Neuronal stem cell (in vitro differentiated cells): ENCODE measurements around the gene DVL2.
"Not testable (repeated sequence)": the region's sequence is repeated elsewhere in the genome, so short reads cannot be mapped to it uniquely, and the experiment has no call there.

ENCODE experiments used
- DNase-seq: peaks from one replicate; pipeline ENCODE4 v3.0.0-alpha.2; 2013; ENCODE audit warnings: low spot score
- H2AFZ ChIP-seq: one replicate; pipeline ENCODE4 v1.6.1; 2013; ENCODE audit warnings: mild to moderate bottlenecking, low read length, inconsistent platforms
- H2AK5ac ChIP-seq: 2 replicates; pipeline ENCODE4 v1.6.1; 2013; ENCODE audit warnings: low read depth, mild to moderate bottlenecking, inconsistent platforms, low read length, moderate library complexity, mixed read lengths
- H2BK120ac ChIP-seq: 2 replicates; pipeline ENCODE4 v1.6.1; 2013; ENCODE audit warnings: low read depth, mild to moderate bottlenecking, inconsistent platforms, low read length, moderate library complexity, mixed read lengths
- H2BK12ac ChIP-seq: one replicate; pipeline ENCODE4 v1.6.1; 2013; ENCODE audit warnings: low read length, inconsistent platforms
- H2BK15ac ChIP-seq: 2 replicates; pipeline ENCODE4 v1.6.1; 2013; ENCODE audit warnings: mild to moderate bottlenecking, low read length, inconsistent platforms, mixed read lengths
- H2BK5ac ChIP-seq: one replicate; pipeline ENCODE4 v1.6.1; 2013; ENCODE audit warnings: inconsistent platforms, mild to moderate bottlenecking, low read length, moderate library complexity
- H3K14ac ChIP-seq: one replicate; pipeline ENCODE4 v1.6.1; 2013; ENCODE audit warnings: low read length, inconsistent platforms
- H3K18ac ChIP-seq: 2 replicates; pipeline ENCODE4 v1.6.1; 2013; ENCODE audit warnings: low read length, inconsistent platforms
- H3K23ac ChIP-seq: 2 replicates; pipeline ENCODE4 v1.6.1; 2013; ENCODE audit warnings: low read depth, mild to moderate bottlenecking, mixed read lengths, low read length, inconsistent platforms; ENCODE audit not compliant: poor library complexity
- H3K27ac ChIP-seq: replicated peaks from 3 replicates; pipeline ENCODE4 v1.5.1; 2013; ENCODE audit warnings: low read length, inconsistent platforms
- H3K27me3 ChIP-seq, 3 experiments: 2 replicates each; pipeline ENCODE4 v1.6.1; 2013; ENCODE audit warnings: low read length in 3 of 3, mild to moderate bottlenecking in 2 of 3, inconsistent platforms in 1 of 3, low read depth in 1 of 3, mixed read lengths in 1 of 3, moderate library complexity in 1 of 3; ENCODE audit not compliant: control insufficient read depth in 3 of 3, insufficient read depth in 3 of 3
- H3K36me3 ChIP-seq, 2 donors: replicated peaks in 1 of 2; 2 replicates each; pipeline ENCODE4 v1.6.1; 2013; ENCODE audit warnings: low read length in 2 of 2; ENCODE audit not compliant: control insufficient read depth in 2 of 2, insufficient read depth in 2 of 2
- H3K4ac ChIP-seq: 2 replicates; pipeline ENCODE4 v1.6.1; 2013; ENCODE audit warnings: inconsistent platforms, mild to moderate bottlenecking, low read length, moderate library complexity
- H3K4me1 ChIP-seq, 2 donors: 1 replicate in 1 of 2; 2 replicates in 1 of 2; pipeline ENCODE4 v1.6.1; 2013; ENCODE audit warnings: low read length in 2 of 2, low read depth in 1 of 2; ENCODE audit not compliant: control insufficient read depth in 2 of 2, insufficient read depth in 1 of 2
- H3K4me2 ChIP-seq: one replicate; pipeline ENCODE4 v1.6.1; 2013; ENCODE audit warnings: mild to moderate bottlenecking, low read length, inconsistent platforms; ENCODE audit not compliant: insufficient read depth, poor library complexity, severe bottlenecking
- H3K4me3 ChIP-seq, 2 donors: 2 replicates each; pipeline ENCODE4 v1.5.1; 2013; ENCODE audit warnings: low read length in 2 of 2, mild to moderate bottlenecking in 2 of 2, inconsistent platforms in 1 of 2, moderate library complexity in 1 of 2
- H3K79me1 ChIP-seq: one replicate; pipeline ENCODE4 v1.6.1; 2013; ENCODE audit warnings: low read depth, mild to moderate bottlenecking, inconsistent platforms, low read length, moderate library complexity
- H3K9ac ChIP-seq: one replicate; pipeline ENCODE4 v1.6.1; 2013; ENCODE audit warnings: mild to moderate bottlenecking, low read depth, low read length, inconsistent platforms; ENCODE audit not compliant: poor library complexity
- H3K9me3 ChIP-seq, 2 donors: replicated peaks in 1 of 2; 2 replicates each; pipeline versions ENCODE3 to v1.6.1; 2013; ENCODE audit warnings: low read length in 2 of 2, mild to moderate bottlenecking in 2 of 2, inconsistent platforms in 1 of 2, low read depth in 1 of 2, mixed read lengths in 1 of 2, moderate library complexity in 1 of 2; ENCODE audit not compliant: control insufficient read depth in 2 of 2, insufficient read depth in 1 of 2
- H4K8ac ChIP-seq: one replicate; pipeline ENCODE4 v1.6.1; 2013; ENCODE audit warnings: low read depth, mild to moderate bottlenecking, inconsistent platforms, low read length, moderate library complexity
- H4K91ac ChIP-seq: one replicate; pipeline ENCODE4 v1.6.1; 2013; ENCODE audit warnings: low read length, low read depth, mild to moderate bottlenecking, inconsistent platforms; ENCODE audit not compliant: poor library complexity
- WGBS, 2 donors: extraction: QIAGEN DNeasy Blood & Tissue Kit; methylation state at CpG; one replicate each; pipeline ENCODE4 v1.1.7; 2013; ENCODE audit warnings: missing lambda C conversion rate in 2 of 2, mixed read lengths in 1 of 2; ENCODE audit not compliant: insufficient read length in 2 of 2, insufficient replicate concordance in 1 of 2; ENCODE audit errors: extremely low coverage in 2 of 2; 5-methylcytosine and 5-hydroxymethylcytosine counted together

The DVL2 gene

DNA sequence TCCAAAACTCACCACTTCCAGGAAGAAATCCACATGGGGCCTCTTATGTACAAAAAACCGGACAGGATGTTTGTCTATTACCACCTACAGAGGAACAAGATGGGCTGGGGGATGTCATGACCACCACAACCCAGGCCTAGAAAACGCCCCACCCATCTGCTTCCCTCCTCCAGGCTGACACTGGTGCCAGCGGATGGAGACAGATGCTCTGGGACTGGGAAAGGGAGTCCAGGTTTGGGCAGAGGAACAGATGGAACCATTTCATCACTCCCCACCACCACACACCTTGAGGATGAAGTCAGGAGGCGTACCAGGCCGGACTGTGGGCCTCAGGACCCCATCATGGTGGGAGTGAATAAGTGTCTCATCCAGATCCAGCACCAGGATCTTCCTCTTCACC, 12.5 kb upstream of the DVL2 start:
- peaks cover 16% of the 10 kb centered on the region for H3K79me1 ChIP-seq
- H3K4me2 ChIP-seq = no peak overlapping the region
- H3K9ac ChIP-seq = no peak overlapping the region
- no peak overlapping the region for H2BK12ac ChIP-seq
- H2AK5ac ChIP-seq = no peak overlapping the region
- H3K4me3 ChIP-seq = no peak overlapping the region
- H3K27me3 ChIP-seq = no peaks in the 10 kb centered on the region
- no peak overlapping the region for H2BK120ac ChIP-seq
- H2BK15ac ChIP-seq = no peak overlapping the region
- H3K18ac ChIP-seq = no peak overlapping the region
- H3K14ac ChIP-seq = no peak overlapping the region
- no peak overlapping the region for H3K23ac ChIP-seq
- H4K8ac ChIP-seq = no peak overlapping the region
- peaks cover 22 to 51% of the 10 kb centered on the region in 2 donors for H3K36me3 ChIP-seq
- no peak overlapping the region for H3K4ac ChIP-seq
- no peak overlapping the region for H3K27ac ChIP-seq
- peaks cover 10 to 17% of the 10 kb centered on the region in 2 donors for H3K4me1 ChIP-seq
- H4K91ac ChIP-seq = no peak overlapping the region
- H2AFZ ChIP-seq = no peak overlapping the region
- WGBS, 2 donors = no CpG with 5 or more reads among the region's 5 CpGs
- no peak for DNase-seq
- H2BK5ac ChIP-seq = no peak overlapping the region
- H3K9me3 ChIP-seq = no peaks in the 10 kb centered on the region

- Histone ChIP-seq H3K4me1 (peaks cover 4 to 18% of the 10 kb centered on the region in 2 donors), H3K36me3 (peaks cover 30 to 63% of the 10 kb centered on the region in 2 donors)
- H2AFZ ChIP-seq, H3K14ac ChIP-seq, H3K23ac ChIP-seq, H3K18ac ChIP-seq, H2BK15ac ChIP-seq, DNase-seq, H3K4me3 ChIP-seq, H4K8ac ChIP-seq, H2BK12ac ChIP-seq, H3K9ac ChIP-seq, H3K4ac ChIP-seq, H2BK120ac ChIP-seq, H3K27ac ChIP-seq, H3K27me3 ChIP-seq, H3K4me2 ChIP-seq, H3K9me3 ChIP-seq, H2AK5ac ChIP-seq, H3K79me1 ChIP-seq, H2BK5ac ChIP-seq, H4K91ac ChIP-seq: not testable (repeated sequence)
- WGBS, 2 donors = no CpG with 5 or more reads among the region's 10 CpGs
Observed at GRCh38 chr17:7243838-7244237, 9.5 kb upstream of the DVL2 start.

GRCh38 chr17:7243453-7243729, 9.1 kb upstream of the DVL2 start:
- Histone ChIP-seq H3K9ac (peak overlapping the region; percentile 37), H3K18ac (peak overlapping the region; percentile 50), H3K79me1 (peaks cover 4% of the 10 kb centered on the region), H4K91ac (no peak overlapping the region), H2BK12ac (no peak overlapping the region), H3K27me3 (no peaks in the 10 kb centered on the region), H2BK5ac (no peak overlapping the region), H3K4me2 (peak overlapping the region; percentile 94), H3K9me3 (no peaks in the 10 kb centered on the region), H3K27ac (peak overlapping the region; percentile 76), H2BK120ac (no peak overlapping the region), H2AK5ac (no peak overlapping the region), H3K23ac (no peak overlapping the region), H3K4me3 (peak overlapping the region; percentile 80 to 94), H2AFZ (peak overlapping the region; percentile 89), H3K14ac (no peak overlapping the region), H2BK15ac (no peak overlapping the region), H3K4ac (no peak overlapping the region), H3K36me3 (peaks cover 30 to 62% of the 10 kb centered on the region in 2 donors), H3K4me1 (peaks cover 4 to 18% of the 10 kb centered on the region in 2 donors), H4K8ac (no peak overlapping the region)
- WGBS, 2 donors = no CpG with 5 or more reads among the region's 2 CpGs
- no peak for DNase-seq

DNA sequence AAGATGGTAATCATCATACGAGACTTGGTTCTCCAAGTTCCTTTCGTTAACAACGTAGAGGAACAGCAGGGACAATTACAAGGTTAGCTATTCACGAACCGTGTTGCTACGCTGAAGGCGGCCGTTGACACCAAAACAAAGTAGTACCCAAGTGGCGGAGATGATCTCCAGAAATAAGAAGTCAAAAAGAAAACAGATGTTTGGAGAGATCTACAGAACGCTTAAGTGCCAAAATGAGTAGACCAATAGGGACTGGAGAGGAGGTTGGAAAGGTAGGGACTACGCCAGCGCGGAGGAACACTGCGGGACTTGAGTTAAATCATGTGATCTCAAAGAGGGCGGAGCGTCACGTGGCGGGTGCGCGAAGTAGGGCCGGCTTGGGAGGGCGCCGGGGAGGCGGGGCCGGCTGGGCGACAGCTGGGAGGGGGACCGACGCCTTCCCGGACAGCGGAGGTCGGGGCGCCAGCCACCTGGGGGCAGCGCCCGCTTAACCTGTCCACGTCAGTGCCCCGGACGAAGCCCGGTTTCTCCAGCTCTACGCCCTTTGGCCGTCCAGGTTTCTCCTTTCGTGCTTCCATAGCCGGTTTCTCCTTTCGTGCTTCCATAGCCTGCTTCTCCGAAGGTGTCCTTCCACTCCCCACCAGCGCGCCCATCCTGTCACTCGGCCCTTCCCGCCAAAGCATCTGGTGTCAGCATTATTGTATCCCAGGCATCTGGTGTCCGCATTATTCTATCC, 8.6 kb upstream of the DVL2 start:
- Histone ChIP-seq H3K27me3 (no peaks in the 10 kb centered on the region), H2AK5ac (no peak overlapping the region), H3K23ac (no peak overlapping the region), H3K14ac (no peak overlapping the region), H2AFZ (peak overlapping the region; percentile 89), H3K4me3 (peak overlapping the region; percentile 81 to 94), H4K91ac (no peak overlapping the region), H3K4ac (no peak overlapping the region), H2BK120ac (no peak overlapping the region), H3K18ac (peak overlapping the region; percentile 84), H3K4me2 (peak overlapping the region; percentile 94), H3K9ac (peak overlapping the region; percentile 37), H3K9me3 (no peaks in the 10 kb centered on the region), H3K4me1 (peaks cover 4 to 18% of the 10 kb centered on the region in 2 donors), H2BK15ac (no peak overlapping the region), H3K36me3 (peaks cover 30 to 61% of the 10 kb centered on the region in 2 donors), H3K27ac (peak overlapping the region; percentile 91), H3K79me1 (peaks cover 4% of the 10 kb centered on the region), H4K8ac (no peak overlapping the region), H2BK5ac (no peak overlapping the region), H2BK12ac (no peak overlapping the region)
- DNase-seq = peak; percentile 97
- WGBS, 2 donors = no CpG with 5 or more reads among the region's 49 CpGs
